Thoracic aorta (tissue), 2 donors: Measurements from ENCODE around the gene GRM2. TPM values are rescaled to one million over a fixed set of nuclear protein-coding genes. Genes with fewer than 3 reads are reported as not detected.

Source experiments
- ATAC-seq: fragments of 150-250 bp; one replicate; pipeline ENCODE4 v1.8.0; 2017; ENCODE audit warnings: low read depth; ENCODE audit not compliant: insufficient number of reproducible peaks, low FRiP score
- DNase-seq: peaks from one replicate; pipeline ENCODE4 v3.0.0-alpha.2; 2020; ENCODE audit warnings: low spot score
- H3K27ac ChIP-seq, 2 donors: fragments of 200-600 bp; sonication (generic); 1 replicate in 1 of 2; 2 replicates in 1 of 2; pipeline ENCODE4 v1.5.1; 2016; ENCODE audit warnings: mild to moderate bottlenecking in 2 of 2, moderate library complexity in 2 of 2
- H3K27me3 ChIP-seq: fragments of 200-600 bp; sonication (generic); replicated peaks from 2 replicates; pipeline ENCODE4 v1.6.0; 2016; ENCODE audit warnings: mild to moderate bottlenecking; ENCODE audit not compliant: insufficient read depth
- H3K36me3 ChIP-seq: fragments of 200-600 bp; sonication (generic); one replicate; pipeline ENCODE4 v1.5.1; 2016
- H3K4me1 ChIP-seq, 2 donors: fragments of 200-600 bp; sonication (generic); 1 replicate in 1 of 2; 2 replicates in 1 of 2; pipeline versions ENCODE4 v1.5.1 to v1.6.0; 2016; ENCODE audit warnings: low read depth in 2 of 2, mild to moderate bottlenecking in 1 of 2; ENCODE audit not compliant: control insufficient read depth in 1 of 2
- H3K4me3 ChIP-seq: fragments of 200-600 bp; sonication (generic); 2 replicates; pipeline ENCODE4 v1.5.1; 2016; ENCODE audit warnings: mild to moderate bottlenecking
- H3K9me3 ChIP-seq: fragments of 200-600 bp; sonication (generic); 2 replicates; pipeline ENCODE4 v1.5.1; 2016
- total RNA-seq, 2 donors: library from RNA; depleted of rRNA; stranded (reverse); fragments of >200 nt; gene quantifications; one replicate each; pipeline versions ENCODE4 v1.1.0 to v1.2.3, GENCODE V29; 2016
- TF ChIP-seq, protein P1 (sequence below): fragments of 200-600 bp; sonication (generic); IDR thresholded peaks from one replicate; pipeline ENCODE4 v1.5.1; 2019; ENCODE audit warnings: antibody characterized with exemption

Gene GRM2
- total RNA-seq, 2 donors from 2014 or later = 0.49 to 0.54 TPM

DNA sequence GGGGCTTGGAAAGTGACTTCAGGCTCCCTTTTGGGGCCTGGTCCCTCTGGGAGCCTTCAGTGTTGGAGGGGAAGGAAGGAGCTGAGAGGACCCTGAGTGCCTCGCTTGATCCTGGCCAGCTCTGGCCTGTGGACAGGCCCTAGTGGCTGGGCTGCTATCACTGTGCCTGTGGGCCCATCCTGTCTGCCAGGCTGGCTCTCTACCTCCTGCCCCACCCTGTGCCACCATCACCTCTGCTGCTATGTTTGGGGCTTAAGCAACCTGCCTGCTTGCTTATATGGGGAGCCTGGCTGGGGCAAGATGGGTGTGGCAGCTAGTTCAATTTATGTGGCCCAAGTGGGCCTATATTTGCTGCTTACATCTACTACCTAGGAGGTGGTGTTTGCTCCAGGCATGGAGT, 28.7 kb upstream of the GRM2 start:
- TF ChIP-seq, protein P1, sequence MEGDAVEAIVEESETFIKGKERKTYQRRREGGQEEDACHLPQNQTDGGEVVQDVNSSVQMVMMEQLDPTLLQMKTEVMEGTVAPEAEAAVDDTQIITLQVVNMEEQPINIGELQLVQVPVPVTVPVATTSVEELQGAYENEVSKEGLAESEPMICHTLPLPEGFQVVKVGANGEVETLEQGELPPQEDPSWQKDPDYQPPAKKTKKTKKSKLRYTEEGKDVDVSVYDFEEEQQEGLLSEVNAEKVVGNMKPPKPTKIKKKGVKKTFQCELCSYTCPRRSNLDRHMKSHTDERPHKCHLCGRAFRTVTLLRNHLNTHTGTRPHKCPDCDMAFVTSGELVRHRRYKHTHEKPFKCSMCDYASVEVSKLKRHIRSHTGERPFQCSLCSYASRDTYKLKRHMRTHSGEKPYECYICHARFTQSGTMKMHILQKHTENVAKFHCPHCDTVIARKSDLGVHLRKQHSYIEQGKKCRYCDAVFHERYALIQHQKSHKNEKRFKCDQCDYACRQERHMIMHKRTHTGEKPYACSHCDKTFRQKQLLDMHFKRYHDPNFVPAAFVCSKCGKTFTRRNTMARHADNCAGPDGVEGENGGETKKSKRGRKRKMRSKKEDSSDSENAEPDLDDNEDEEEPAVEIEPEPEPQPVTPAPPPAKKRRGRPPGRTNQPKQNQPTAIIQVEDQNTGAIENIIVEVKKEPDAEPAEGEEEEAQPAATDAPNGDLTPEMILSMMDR = no peak

GRCh38 chr3:51678641-51679040, 28.2 kb upstream of the GRM2 start:
- ATAC-seq (no peak), DNase-seq (no peak)
- TF ChIP-seq, protein P1 = no peak
- Histone ChIP-seq H3K9me3 (no peaks in the 10 kb centered on the region), H3K27ac (no peak overlapping the region), H3K4me3 (no peak overlapping the region), H3K36me3 (peaks cover 5% of the 10 kb centered on the region), H3K27me3 (no peaks in the 10 kb centered on the region), H3K4me1 (peaks cover 0 to 9% of the 10 kb centered on the region in 2 donors)

More for the DNA sequence above, 28.7 kb upstream of the GRM2 start:
- Histone ChIP-seq H3K9me3 (no peaks in the 10 kb centered on the region), H3K27me3 (no peaks in the 10 kb centered on the region), H3K36me3 (peaks cover 5% of the 10 kb centered on the region), H3K4me1 (peaks cover 0 to 10% of the 10 kb centered on the region in 2 donors), H3K4me3 (no peak overlapping the region), H3K27ac (no peak overlapping the region)
- DNase-seq = no peak
- no peak for ATAC-seq

GRCh38 chr3:51679318-51679717, 27.6 kb upstream of the GRM2 start:
- DNase-seq (no peak), ATAC-seq (no peak)
- H3K9me3 ChIP-seq = no peaks in the 10 kb centered on the region
- no peak overlapping the region for H3K27ac ChIP-seq
- H3K4me3 ChIP-seq = no peak overlapping the region
- H3K36me3 ChIP-seq = peaks cover 7% of the 10 kb centered on the region
- no peaks in the 10 kb centered on the region for H3K27me3 ChIP-seq
- TF ChIP-seq, protein P1 = no peak
- H3K4me1 ChIP-seq = peaks cover 0 to 3% of the 10 kb centered on the region in 2 donors

GRCh38 chr3:51679777-51680176, 27.1 kb upstream of the GRM2 start:
- Histone ChIP-seq H3K4me1 (peaks cover 0 to 3% of the 10 kb centered on the region in 2 donors), H3K27me3 (no peaks in the 10 kb centered on the region), H3K9me3 (no peaks in the 10 kb centered on the region), H3K4me3 (no peak overlapping the region), H3K36me3 (peaks cover 12% of the 10 kb centered on the region), H3K27ac (no peak overlapping the region)
- DNase-seq = no peak
- TF ChIP-seq, protein P1 = no peak
- no peak for ATAC-seq

- Histone ChIP-seq H3K27ac (no peak overlapping the region), H3K4me1 (peaks cover 2 to 3% of the 10 kb centered on the region in 2 donors), H3K27me3 (no peaks in the 10 kb centered on the region), H3K9me3 (no peaks in the 10 kb centered on the region), H3K4me3 (no peak overlapping the region), H3K36me3 (peaks cover 15% of the 10 kb centered on the region)
- ATAC-seq = no peak
- TF ChIP-seq, protein P1 = no peak
- no peak for DNase-seq
Observed at GRCh38 chr3:51680196-51680595, 26.7 kb upstream of the GRM2 start.
